ENCODE results near the gene C19orf38.

DNA sequence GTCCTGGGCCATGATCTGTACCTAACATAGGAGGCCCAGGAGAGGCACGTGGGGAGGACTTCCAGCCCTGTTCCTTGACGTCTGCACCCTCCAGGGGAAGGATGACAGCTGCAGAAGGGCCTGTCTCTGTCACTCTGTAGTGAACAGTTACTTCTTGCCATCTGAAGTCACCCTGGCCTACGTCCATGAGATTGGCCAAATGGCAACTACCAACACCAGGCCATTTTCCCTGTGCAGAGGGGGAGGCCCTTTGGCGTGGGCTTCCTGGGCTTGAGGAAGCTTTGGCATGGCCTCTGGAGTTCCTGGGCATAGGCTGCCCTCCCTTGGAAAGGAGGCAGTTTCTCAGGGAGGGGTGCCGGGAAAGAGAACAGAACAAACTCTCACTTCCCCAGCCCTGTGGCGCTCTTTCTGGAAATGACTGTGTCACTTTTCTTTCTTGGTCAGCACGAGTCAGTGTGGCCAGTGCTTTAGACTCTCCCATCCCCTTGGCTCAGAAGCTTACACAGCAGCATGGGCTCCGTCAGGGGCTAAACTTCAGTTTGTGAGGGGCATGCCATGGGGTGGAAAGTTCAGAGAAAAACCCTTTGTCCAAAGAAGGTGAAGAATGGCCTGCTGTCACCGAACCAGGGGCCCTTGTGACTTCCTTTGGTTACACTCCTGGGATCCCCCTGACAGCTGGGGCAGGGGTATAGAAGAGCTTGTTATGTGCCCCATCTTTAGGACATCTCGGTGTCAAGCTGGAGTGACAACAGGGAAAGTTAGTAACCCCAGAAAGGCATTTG lies 28.4 kb downstream of the C19orf38 start:
- TF ChIP-seq, protein P1, sequence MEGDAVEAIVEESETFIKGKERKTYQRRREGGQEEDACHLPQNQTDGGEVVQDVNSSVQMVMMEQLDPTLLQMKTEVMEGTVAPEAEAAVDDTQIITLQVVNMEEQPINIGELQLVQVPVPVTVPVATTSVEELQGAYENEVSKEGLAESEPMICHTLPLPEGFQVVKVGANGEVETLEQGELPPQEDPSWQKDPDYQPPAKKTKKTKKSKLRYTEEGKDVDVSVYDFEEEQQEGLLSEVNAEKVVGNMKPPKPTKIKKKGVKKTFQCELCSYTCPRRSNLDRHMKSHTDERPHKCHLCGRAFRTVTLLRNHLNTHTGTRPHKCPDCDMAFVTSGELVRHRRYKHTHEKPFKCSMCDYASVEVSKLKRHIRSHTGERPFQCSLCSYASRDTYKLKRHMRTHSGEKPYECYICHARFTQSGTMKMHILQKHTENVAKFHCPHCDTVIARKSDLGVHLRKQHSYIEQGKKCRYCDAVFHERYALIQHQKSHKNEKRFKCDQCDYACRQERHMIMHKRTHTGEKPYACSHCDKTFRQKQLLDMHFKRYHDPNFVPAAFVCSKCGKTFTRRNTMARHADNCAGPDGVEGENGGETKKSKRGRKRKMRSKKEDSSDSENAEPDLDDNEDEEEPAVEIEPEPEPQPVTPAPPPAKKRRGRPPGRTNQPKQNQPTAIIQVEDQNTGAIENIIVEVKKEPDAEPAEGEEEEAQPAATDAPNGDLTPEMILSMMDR (IDR thresholded peaks at IDR 0.05) = no peak
- no peak for TF ChIP-seq POLR2A (IDR thresholded peaks at IDR 0.05)

All from Peyer's patch (tissue), 4 donors.